Stimulated activated CD4-positive, alpha-beta T cell treated with anti-CD3 and anti-CD28 coated beads, Interleukin-2, amount 100 ng/mL, for 4 hours (primary cell): ENCODE measurements around the gene GYG2.
"Not testable (repeated sequence)": the region's sequence is repeated elsewhere in the genome, so short reads cannot be mapped to it uniquely, and the experiment has no call there.

Experiments used
- DNase-seq: peaks from one replicate; pipeline ENCODE4 v3.0.0-alpha.2; 2020; ENCODE audit warnings: low read depth

The GYG2 gene

DNA sequence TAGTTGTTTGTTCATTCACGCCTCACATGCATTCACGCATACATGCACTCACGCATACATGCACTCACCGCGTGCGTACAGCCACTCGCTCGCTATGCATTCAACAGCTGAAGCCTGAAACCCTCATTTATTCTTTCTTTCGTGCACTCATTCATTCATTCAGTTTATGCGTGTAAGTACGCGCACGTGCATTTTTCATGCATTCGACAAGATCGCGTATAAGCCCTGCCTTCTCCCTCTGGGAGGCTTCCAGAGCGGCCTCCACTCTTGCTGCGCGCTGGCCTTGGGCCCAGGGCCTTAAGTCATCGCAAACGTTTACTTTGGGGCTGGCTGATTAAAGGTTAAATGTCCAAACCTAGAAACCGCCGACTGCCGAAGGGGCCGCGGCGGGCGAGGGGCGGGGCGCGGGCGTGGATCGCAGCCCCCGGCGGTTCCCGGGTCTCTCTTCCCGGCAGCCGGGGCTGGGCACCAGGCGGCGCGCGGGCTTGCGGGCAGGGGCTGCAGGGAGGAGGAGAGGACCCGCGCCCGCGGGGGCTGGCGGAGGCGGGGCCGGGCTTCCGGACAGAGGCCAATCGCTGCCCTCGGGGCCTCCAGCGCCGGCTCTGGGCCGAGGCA is at the start of gene GYG2:
Gene GYG2 (plus strand): TSS at position 587 of the 615 bp plus-strand sequence. CDS start 1,259 bp downstream, outside the sequence.
- DNase-seq = no peak

DNA sequence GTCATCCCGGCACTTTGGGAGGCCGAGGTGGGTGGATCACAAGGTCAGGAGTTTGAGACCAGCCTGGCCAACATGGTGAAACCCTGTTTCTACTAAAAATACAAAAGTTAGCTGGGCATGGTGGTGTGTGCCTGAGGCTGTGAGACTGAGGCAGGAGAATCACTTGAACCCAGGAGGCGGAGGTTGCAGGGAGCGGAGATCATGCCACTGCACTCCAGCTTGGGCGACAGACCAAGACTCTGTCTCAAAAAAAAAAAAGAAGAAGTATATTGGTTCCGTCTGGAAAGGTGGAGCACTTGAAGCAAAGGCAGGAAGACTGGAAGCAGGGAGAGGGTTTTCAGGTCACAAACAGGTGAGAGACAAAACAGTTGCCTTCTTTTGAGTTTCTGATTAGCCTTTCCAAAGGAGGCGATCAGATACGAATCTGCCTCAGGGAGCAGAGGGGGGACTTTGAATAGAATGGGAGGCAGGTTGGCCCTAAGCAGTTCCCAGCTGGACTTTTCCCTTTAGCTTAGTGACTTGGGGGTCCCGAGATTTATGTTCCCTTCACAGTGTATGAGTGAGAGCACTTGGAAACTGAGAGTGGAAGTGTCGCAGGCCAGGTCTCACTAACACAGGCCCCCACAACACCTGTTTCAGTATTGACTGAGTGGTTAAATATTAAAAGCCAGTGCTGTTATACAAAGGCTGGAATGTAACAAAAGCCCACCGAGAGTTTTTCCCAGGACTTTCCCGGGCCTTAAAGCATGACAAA is 48.1 kb upstream of the GYG2 start:
- DNase-seq = not testable (repeated sequence)

DNA sequence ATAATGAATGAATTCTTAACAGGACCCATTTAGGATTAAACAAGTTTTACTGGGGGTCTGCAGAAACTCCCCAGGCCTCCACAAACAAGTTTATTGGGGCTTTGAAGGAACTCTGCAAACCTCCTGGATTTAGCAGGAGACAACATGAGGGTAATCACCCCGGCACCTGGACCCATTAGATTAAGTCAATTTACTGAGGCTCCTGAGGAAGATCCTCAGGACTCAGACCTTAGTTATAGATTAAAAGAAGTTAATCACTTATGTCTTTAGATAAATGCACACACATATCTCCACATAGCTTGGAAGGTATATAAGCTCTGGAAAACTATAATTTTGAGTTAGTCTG is 47.5 kb upstream of the GYG2 start:
- DNase-seq = no peak

DNA sequence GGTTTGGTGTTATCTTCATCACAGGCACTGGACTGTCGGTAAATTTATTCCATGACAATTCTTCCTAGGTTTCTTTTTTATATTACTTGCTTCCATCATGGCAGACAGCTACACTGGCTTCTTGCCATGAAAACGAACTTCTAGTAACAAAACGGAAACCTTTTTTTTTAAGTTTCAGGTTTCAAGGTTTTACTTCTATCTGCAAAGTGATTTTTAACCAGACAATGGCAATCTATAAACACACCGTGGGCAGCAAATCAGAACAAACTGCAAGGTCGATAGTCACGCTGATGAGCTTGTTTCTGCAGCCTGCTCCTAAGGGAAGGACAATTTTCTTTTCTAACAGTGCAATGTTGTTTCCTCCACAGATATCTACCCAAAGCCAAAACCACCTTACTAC is 47.0 kb upstream of the GYG2 start:
- no peak for DNase-seq

DNA sequence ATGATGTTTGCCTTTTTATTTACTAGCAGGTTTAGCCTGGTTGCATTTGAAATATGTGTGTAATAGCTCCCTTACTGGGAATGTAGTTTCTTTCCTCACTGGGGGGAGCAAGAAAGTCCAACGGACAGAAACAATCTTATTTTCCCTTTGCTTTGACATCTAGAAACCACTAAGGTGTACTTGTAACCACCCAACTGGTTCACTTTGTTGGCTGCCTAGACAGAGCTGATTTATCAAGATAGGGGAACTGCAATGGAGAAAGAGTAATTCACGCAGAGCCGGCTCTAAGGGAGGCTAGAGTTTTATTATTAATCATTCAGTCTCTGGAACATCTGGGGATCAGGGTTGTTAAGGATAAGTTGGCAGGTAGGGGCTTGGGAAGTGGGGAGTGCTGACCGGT is 46.6 kb upstream of the GYG2 start:
- no peak for DNase-seq

DNA sequence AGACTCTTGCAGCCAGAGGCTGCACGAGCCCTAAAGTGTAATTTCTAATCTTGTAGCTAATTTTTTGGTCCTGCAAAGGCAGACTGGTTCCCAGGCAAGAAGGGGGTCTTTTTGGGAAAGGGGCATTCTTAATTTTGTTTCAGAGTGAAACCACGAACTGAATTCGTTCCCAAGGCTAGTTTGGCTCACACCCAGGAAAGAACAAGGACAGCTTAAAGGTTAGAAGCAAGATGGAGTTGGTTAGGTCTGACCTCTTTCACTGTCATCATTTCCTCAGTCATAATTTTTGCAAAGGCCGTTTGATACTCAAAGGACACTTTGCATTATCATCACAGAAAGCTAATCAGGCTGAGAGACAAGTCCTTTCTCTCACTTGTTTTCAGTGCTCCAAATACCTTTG is 46.0 kb upstream of the GYG2 start:
- DNase-seq = no peak

DNA sequence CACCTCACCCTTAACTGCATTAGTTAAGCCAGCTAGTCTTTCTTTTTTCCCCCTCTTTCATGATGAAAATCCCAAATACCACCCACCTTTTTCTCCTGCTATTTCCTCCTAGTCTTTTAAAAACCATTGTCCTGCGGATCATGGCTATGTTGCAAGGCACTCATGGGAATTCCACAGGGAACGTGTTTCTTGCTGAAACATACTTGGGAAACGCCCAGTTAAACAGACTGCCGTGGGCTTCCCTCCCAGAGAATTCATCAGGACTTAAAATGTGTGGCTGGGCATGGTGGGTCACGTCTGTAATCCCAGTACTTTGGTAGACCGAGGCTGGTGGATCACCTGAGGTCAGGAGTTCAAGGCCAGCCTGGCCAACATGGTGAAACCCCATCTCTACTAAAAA is 44.7 kb upstream of the GYG2 start:
- DNase-seq = no peak

DNA sequence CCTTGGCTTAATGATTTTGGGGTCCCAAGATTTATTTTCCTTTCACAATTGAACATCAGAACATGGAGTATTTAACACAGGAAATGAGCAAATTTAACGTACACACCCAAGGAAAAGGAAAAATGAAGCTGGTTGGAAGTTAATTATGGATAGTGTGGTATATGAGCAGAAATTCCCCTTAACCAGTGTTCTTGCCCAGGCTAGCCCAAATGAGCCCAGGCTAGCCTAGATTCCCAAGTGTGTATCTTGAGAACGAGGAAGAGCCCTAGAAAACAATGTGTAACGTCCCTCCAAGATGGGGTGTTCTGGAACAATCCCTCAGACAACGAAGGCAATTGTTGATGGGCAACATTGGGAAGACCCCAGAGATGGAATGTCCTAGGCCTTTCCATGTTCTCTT is 43.2 kb upstream of the GYG2 start:
- DNase-seq = no peak

DNA sequence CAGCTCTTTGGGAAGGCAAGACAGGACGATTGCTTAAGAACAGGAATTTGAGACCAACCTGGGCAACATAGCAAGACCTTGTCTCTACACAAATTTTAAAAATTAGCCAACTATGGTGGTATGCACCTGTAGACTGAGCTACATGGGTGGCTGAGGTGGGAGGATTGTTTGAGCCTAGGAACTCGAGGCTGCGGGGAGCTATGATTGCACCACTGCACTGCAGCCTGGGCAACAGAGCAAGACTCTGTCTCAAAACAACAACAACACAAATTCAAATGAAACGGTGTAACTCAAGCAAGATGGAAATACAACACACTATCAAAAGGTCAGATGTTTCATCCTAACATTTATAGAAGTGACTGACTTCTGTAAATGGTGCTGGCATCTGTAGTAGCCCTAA is 39.8 kb upstream of the GYG2 start:
- no peak for DNase-seq

DNA sequence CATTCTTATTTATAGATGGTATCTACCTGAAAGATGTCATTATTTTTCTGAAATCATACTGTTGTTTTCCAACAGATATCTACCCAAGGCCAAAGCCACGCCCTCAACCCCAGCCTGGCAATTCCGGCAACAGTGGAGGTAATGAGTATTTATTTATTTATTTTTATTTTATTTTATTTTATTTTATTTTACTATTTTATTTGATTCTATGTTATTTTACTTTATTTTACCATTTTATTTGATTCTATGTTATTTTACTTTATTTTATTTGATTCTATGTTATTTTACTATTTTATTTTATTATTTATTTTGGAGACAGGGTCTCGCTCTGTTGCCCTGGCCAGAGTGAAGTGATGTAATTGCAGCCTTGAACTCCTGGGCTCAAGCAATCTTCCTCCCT is 39.2 kb upstream of the GYG2 start:
- no peak for DNase-seq

DNA sequence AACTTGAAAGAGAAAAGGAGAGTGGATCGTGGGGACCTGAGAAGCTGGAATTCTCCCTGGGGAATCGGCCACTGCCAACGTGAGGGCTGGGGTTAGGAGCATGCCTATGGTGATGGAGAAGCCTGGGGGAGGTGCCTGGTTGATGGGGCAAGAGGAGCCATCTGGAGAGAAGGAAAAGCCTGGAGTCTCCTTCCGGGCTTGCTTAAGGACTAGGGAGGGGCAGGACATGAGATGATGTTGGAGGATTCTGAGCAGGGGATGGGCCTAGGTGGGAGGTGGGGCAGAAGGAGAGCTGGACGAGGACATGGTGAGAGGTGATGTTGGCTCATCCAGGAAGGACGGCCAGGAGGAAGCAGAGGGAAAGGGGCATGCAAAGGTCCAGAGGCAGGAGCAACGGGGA is 35.0 kb upstream of the GYG2 start:
- DNase-seq = no peak

DNA sequence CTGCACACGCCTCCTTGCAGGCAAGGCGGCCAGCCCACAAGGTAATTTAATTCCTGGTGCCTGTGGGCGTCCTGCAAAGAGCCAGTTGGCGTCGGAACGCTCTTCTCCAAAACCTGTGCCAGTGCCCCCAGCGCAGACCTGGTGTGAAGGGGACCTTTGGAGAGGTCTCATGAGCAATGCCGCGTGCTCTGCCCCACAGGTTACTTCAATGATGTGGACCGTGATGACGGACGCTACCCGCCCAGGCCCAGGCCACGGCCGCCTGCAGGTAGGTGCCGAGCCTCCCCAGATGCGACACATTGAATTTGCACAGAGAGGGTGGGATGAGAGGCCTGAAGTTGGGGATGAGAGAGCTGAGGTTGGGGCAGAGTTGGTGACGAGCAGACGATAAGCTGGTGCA is 34.4 kb upstream of the GYG2 start:
- DNase-seq = no peak

DNA sequence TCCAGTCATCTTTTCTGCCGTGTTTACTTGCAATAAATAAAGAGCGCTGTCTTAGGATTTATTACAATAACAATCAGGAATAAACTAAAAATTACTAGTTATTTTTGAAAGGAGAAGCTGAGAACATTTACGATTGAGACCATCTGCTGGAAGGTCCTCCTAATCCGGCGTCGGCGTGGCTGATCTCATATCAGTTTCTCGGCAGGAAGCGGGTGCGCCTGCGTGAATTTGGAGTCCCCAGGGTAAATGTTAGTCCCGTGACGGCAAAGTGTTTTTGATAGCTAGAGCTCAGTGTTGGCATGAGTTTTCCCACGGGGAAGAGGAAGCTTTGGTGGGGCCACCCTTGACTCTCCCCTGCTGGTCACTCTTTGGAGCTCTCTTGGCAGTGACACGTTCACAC is 31.9 kb upstream of the GYG2 start:
- DNase-seq = not testable (repeated sequence)

DNA sequence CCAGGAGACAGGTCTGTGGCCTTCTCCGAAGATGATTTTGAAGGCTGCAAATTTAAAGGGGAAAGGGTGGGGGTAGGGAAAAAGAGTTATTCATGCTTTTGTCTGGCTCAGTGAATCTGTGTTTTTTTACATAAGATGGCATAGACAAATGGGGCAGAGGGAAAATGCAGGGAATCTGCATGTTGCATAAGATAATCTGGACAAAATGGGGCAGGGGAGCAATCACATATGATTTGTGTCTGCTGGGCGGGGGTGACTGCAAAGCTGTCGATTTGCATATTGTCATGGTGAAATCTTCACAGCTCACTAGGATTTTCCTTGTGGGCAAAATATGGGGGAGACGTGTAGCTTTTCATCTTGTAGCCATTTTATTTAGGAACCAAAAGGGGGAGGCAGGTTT is 29.4 kb upstream of the GYG2 start:
- no peak for DNase-seq

DNA sequence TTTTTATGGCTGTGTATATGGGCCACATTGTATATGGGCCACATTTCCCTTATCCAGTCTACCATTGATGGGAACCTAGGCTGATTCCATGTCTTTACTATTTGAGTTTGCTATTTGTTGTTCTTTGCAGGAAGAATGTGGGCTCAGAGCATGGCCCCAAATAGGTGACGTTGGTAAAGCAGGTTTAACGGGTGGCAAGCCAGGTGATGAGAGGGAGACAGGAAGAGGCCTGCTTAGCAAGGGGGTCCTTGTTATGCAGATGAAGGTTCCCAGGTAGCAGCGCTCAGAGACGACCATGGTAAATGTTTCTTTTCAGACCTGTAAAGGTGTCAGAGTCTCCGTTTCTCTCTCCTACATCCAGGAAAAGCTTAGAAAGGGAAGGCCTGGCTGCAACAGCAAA is 28.8 kb upstream of the GYG2 start:
- not testable (repeated sequence) for DNase-seq

DNA sequence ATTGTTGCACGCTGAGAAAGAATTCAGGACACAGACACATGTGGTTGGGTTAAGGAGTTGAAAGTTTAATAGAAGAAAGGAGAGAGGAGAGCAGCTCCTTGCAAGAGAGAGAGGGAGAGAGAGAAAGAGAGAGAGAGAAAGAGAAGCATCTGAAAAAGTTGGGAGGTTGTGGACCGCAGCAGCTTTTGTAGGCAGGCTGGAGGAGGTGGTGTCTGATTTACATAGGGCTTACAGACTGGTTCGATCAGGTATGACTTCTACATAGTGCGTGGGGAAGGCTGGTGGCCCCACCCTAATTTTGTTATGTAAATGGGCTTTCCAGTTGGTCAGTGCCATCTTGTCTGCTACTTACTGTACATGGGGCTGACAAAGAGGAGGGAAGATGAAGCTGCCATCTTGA is 27.5 kb upstream of the GYG2 start:
- DNase-seq = no peak

DNA sequence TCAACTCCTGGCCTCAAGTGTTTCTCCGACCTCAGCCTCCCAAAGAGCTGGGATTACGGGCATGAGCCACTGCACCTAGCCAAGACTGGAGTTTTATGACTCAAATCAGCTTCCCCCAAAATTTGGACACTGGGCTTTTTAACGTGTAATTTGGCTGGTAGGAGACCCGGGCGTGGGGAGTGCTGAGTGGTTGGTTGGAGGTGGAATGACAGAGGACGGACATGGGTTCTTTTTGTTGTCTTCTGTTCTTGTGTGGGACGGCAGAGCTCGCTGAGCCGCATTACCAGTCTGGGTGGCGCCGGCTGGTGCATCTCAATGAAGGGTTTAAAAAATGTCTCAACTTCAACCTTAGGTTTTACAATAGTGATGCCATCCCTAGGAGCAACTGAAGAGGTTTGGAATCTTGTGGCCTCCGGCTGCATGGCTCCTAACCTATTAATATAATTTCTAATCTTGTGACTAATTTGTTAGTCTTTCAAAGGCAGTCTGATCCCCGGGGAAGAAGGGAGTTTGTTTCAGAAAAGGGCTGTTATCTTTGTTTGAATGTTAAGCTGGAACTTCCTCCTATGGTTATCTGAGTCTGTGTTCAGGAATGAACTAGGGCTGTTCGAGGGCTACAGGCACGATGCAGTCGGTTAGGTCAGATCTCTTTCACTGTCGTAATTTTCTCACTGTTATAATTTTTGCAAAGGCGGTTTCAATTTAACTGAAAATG is 26.2 kb upstream of the GYG2 start:
- DNase-seq = not testable (repeated sequence)

DNA sequence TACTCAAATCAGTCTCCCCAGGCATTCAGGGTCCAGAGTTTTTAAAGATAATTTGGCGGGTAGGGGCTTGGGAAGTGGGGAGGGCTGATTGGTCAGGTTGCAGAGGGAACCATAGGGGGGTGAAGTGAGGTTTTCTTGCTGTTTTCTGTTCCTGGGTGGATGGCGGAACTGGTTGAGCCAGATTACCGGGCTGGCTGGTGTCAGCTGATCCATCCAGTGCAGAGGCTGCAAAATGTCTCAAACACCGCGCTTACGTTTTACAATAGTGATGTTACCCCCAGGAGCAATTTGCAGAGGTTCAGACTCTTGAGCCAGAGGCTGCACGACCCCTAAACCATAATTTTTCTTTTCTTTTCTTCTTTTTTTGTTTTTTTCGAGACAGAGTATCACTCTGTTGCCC is 25.2 kb upstream of the GYG2 start:
- not testable (repeated sequence) for DNase-seq

DNA sequence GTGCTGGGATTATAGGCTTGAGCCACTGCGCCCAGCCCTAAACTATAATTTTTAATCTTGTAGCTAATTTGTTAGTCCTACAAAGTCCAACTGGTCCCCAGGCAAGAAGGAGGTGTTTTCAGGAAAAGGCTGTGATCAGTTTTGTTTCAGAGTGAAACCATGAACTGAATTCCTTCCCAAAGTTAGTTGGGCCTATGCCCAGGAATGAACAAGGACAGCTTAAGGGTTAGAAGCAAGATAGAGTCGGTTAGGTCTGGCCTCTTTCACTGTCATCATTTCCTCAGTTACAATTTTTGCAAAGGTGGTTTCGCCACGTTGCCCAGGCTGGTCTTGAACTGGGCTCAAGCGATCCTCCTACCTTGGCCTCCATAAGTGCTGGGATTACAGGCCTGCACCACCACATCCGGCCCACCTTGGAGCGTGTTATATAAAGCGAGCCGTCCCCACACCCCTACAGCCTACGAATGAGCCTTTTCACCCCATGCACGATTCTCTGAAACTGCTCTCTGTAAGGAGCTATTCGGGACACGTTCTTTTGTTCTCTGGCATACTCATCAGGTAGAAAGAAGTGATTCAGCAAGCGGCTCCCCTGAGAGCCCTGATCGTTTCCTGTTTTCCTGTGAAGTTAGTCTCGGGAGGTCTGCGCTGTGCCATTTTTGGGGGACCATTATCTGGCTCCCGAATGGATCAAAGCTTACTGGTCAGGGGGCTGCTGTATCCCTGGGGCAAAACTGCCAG is 24.5 kb upstream of the GYG2 start:
- not testable (repeated sequence) for DNase-seq

DNA sequence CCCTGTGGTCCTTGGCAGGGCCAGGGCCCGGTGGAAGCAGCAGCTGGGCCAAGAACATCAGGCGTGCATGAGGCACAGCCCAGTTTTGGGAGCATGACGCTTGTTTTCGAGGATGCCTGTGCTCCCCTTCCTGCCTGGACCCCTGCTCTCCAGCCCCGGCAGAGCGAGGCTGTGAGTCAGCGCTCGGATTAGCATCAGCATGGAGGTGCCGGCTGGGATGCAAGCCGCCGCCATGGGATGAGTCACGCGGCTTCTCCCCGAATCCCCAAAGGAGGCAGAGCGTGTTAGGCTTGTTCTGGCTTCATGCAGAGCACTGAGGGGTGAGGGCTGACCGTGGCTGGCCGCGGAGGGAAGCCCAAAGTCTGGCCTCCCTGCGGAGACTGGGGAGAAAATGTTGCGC is 23.9 kb upstream of the GYG2 start:
- not testable (repeated sequence) for DNase-seq

DNA sequence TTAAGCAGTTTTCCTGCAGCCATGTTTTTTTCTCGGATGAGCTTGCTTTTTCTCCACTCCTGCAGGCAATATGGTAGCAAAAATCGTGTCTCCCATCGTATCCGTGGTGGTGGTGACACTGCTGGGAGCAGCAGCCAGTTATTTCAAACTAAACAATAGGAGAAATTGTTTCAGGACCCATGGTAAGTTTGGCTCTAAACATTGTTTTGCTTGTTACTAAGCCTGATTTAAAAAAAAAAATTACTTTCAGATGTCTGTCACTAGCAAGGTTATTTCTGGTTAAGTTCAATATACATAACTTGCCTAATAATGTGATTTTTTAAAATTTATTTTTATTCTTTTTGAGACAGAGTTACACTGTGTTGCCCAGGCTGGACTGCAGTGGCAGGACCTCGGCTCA is 17.5 kb upstream of the GYG2 start:
- no peak for DNase-seq

DNA sequence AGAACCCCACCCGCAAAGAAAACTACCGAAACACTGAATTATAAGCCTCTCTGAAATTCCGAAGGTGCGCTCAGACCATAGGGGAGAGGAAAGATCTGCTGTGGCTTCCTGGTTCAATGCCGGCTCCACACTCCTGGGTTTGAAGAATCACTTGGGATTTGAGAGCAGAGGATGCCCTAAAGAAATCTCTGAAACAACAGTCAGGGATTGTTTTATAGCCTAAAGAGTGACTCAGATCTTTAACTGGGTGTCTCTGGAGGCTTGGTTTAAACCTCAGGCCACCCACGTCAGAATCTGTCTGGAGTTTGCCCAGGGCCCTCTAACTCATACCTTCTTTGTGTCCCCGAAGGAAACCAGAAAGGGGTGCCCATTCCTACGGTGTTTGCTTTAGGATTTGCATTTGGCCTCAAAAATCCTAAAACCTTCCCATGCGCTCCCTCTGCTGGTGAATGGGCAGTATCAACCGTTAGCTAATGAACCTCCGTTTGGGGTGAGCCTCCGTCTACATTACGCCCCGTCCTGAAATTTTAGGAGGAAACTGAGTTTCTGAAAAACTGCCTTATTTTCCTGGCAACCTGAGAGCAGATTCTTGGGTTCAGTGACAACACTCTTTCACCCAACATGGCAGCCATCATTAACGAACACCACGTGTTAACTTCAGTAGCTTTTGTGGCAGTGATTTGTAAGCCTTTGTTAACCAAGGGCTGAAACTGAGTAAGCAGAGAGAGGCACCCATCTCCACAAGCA is 16.4 kb upstream of the GYG2 start:
- peak; percentile 15 for DNase-seq
